Neural progenitor cell (in vitro differentiated cells): Measurements from ENCODE around the gene GALNT17. TPM values are rescaled to one million over a fixed set of nuclear protein-coding genes. Genes with fewer than 3 reads are reported as not detected.
"Not testable (repeated sequence)": the region's sequence is repeated elsewhere in the genome, so short reads cannot be mapped to it uniquely, and the experiment has no call there.

Experiments
- DNase-seq: peaks from one replicate; pipeline ENCODE4 v3.0.0-alpha.2; 2016; ENCODE audit warnings: low spot score
- H2AFZ ChIP-seq: fragments of 200-600 bp; sonication (generic); replicated peaks from 2 replicates; pipeline ENCODE4 v1.6.1; 2016; ENCODE audit warnings: antibody characterized with exemption
- H3F3A ChIP-seq: fragments of 200-600 bp; sonication (generic); 2 replicates; pipeline ENCODE4 v1.6.1; 2016; ENCODE audit warnings: antibody characterized with exemption, low read depth
- H3K27ac ChIP-seq: fragments of 200-600 bp; sonication (generic); 2 replicates; pipeline ENCODE4 v1.5.1; 2016; ENCODE audit warnings: mild to moderate bottlenecking
- H3K27me3 ChIP-seq: fragments of 200-600 bp; sonication (generic); 2 replicates; pipeline ENCODE4 v1.6.1; 2016; ENCODE audit warnings: mild to moderate bottlenecking, moderate library complexity
- H3K36me3 ChIP-seq: fragments of 200-600 bp; sonication (generic); 2 replicates; pipeline ENCODE4 v1.5.1; 2016
- H3K4me1 ChIP-seq: fragments of 200-600 bp; sonication (generic); 2 replicates; pipeline ENCODE4 v1.6.1; 2016; ENCODE audit warnings: mixed run types
- H3K4me2 ChIP-seq: fragments of 200-600 bp; sonication (generic); 2 replicates; pipeline ENCODE4 v1.6.1; 2016
- H3K4me3 ChIP-seq: fragments of 200-600 bp; sonication (generic); 2 replicates; pipeline ENCODE4 v1.5.1; 2016
- H3K79me2 ChIP-seq: fragments of 200-600 bp; sonication (generic); 2 replicates; pipeline ENCODE4 v1.6.1; 2016; ENCODE audit warnings: low read depth
- H3K9ac ChIP-seq: fragments of 200-600 bp; sonication (generic); 2 replicates; pipeline ENCODE4 v1.6.1; 2016
- H3K9me3 ChIP-seq: fragments of 200-600 bp; sonication (generic); 2 replicates; pipeline ENCODE4 v1.5.1; 2016; ENCODE audit warnings: low read depth
- H4K20me1 ChIP-seq: fragments of 200-600 bp; sonication (generic); 2 replicates; pipeline ENCODE4 v1.6.1; 2016; ENCODE audit warnings: low read depth
- H3K27ac Mint-ChIP-seq: 3 replicates; pipeline ENCODE4 v1.8.0; 2021; ENCODE audit warnings: mixed read lengths
- H3K27me3 Mint-ChIP-seq: 2 replicates; pipeline ENCODE4 v1.8.0; 2022; ENCODE audit warnings: low read depth, mild to moderate bottlenecking, inconsistent platforms, moderate library complexity, mixed read lengths; ENCODE audit not compliant: insufficient read depth
- H3K36me3 Mint-ChIP-seq: 3 replicates; pipeline ENCODE4 v1.8.0; 2021; ENCODE audit warnings: mixed read lengths
- H3K4me1 Mint-ChIP-seq: 3 replicates; pipeline ENCODE4 v1.8.0; 2021; ENCODE audit warnings: mixed read lengths
- H3K4me3 Mint-ChIP-seq: 3 replicates; pipeline ENCODE4 v1.8.0; 2021; ENCODE audit warnings: mild to moderate bottlenecking, moderate library complexity, mixed read lengths
- H3K9me3 Mint-ChIP-seq: 3 replicates; pipeline ENCODE4 v1.8.0; 2020; ENCODE audit warnings: mixed read lengths
- CTCF ChIP-seq: fragments of 200-600 bp; sonication (generic); IDR thresholded peaks from 2 replicates; pipeline ENCODE4 v1.5.1; 2017; ENCODE audit warnings: antibody characterized with exemption, mild to moderate bottlenecking
- EZH2 ChIP-seq: fragments of 200-600 bp; sonication (generic); IDR thresholded peaks from 2 replicates; pipeline ENCODE4 v1.6.1; 2017; ENCODE audit warnings: antibody characterized with exemption, mild to moderate bottlenecking, moderate library complexity
- EZH2phosphoT487 ChIP-seq: fragments of 200-600 bp; sonication (generic); IDR thresholded peaks from 2 replicates; pipeline ENCODE4 v1.6.1; 2017; ENCODE audit warnings: antibody characterized with exemption
- total RNA-seq: library from RNA; depleted of rRNA; stranded (reverse); fragments of >200 nt; gene quantifications from 2 replicates; pipeline ENCODE4 v1.2.3, GENCODE V29; 2015; ENCODE audit warnings: low replicate concordance

The GALNT17 gene
- total RNA-seq, 1 donor from 2014 or later = 17.1 TPM

- no peak overlapping the region for H3K4me3 Mint-ChIP-seq
- peaks cover 8% of the 10 kb centered on the region for H3K36me3 Mint-ChIP-seq
- no peak for DNase-seq
- no peak overlapping the region for H3K4me3 ChIP-seq
- no peak overlapping the region for H3K27ac Mint-ChIP-seq
- no peak overlapping the region for H3K27ac ChIP-seq
- H3F3A ChIP-seq = no peaks in the 10 kb centered on the region
- TF ChIP-seq CTCF (no peak), EZH2phosphoT487 (no peak), EZH2 (no peak)
- no peaks in the 10 kb centered on the region for H4K20me1 ChIP-seq
- peaks cover 3% of the 10 kb centered on the region for H3K27me3 Mint-ChIP-seq
- peaks cover 15% of the 10 kb centered on the region for H3K9me3 Mint-ChIP-seq
- H3K4me1 ChIP-seq = no peaks in the 10 kb centered on the region
- no peak overlapping the region for H2AFZ ChIP-seq
- H3K4me2 ChIP-seq = no peak overlapping the region
- no peaks in the 10 kb centered on the region for H3K79me2 ChIP-seq
- H3K9me3 ChIP-seq = no peaks in the 10 kb centered on the region
- peaks cover 5% of the 10 kb centered on the region for H3K36me3 ChIP-seq
- H3K4me1 Mint-ChIP-seq = no peaks in the 10 kb centered on the region
- no peaks in the 10 kb centered on the region for H3K27me3 ChIP-seq
- H3K9ac ChIP-seq = no peak overlapping the region
Measured at GRCh38 chr7:71584256-71584655, 452.3 kb downstream of the GALNT17 start.

- Histone ChIP-seq H3F3A (no peaks in the 10 kb centered on the region), H3K79me2 (no peaks in the 10 kb centered on the region), H3K9ac (no peak overlapping the region), H3K9me3 (no peaks in the 10 kb centered on the region), H3K4me2 (no peak overlapping the region), H3K4me1 (no peaks in the 10 kb centered on the region), H3K27me3 (no peaks in the 10 kb centered on the region), H4K20me1 (no peaks in the 10 kb centered on the region), H3K36me3 (peaks cover 5% of the 10 kb centered on the region), H3K4me3 (no peak overlapping the region), H2AFZ (no peak overlapping the region), H3K27ac (no peak overlapping the region)
- no peak for TF ChIP-seq CTCF
- no peak for TF ChIP-seq EZH2phosphoT487
- peaks cover 13% of the 10 kb centered on the region for H3K9me3 Mint-ChIP-seq
- no peak for DNase-seq
- no peak overlapping the region for H3K4me3 Mint-ChIP-seq
- peaks cover 4% of the 10 kb centered on the region for H3K36me3 Mint-ChIP-seq
- peaks cover 2% of the 10 kb centered on the region for H3K4me1 Mint-ChIP-seq
- peaks cover 5% of the 10 kb centered on the region for H3K27me3 Mint-ChIP-seq
- H3K27ac Mint-ChIP-seq = no peak overlapping the region
Measured at GRCh38 chr7:71591876-71592275, 459.9 kb downstream of the GALNT17 start.

GRCh38 chr7:71592388-71592787 is 460.4 kb downstream of the GALNT17 start:
- not testable (repeated sequence) for DNase-seq, H3K27ac Mint-ChIP-seq, H3K4me1 Mint-ChIP-seq, H2AFZ ChIP-seq, H3K27me3 ChIP-seq, H3K27ac ChIP-seq, H3K4me2 ChIP-seq, H3K27me3 Mint-ChIP-seq, H3K4me3 Mint-ChIP-seq, H3K4me3 ChIP-seq, H3F3A ChIP-seq, H3K4me1 ChIP-seq, H3K9me3 ChIP-seq, H4K20me1 ChIP-seq, H3K36me3 ChIP-seq, H3K79me2 ChIP-seq, H3K9ac ChIP-seq, H3K36me3 Mint-ChIP-seq
- peaks cover 11% of the 10 kb centered on the region for H3K9me3 Mint-ChIP-seq

- Histone ChIP-seq H3K27ac (no peak overlapping the region), H3K9me3 (no peaks in the 10 kb centered on the region), H3F3A (no peaks in the 10 kb centered on the region), H3K36me3 (no peaks in the 10 kb centered on the region), H3K4me2 (no peak overlapping the region), H3K9ac (no peak overlapping the region), H3K27me3 (no peaks in the 10 kb centered on the region), H3K4me1 (no peaks in the 10 kb centered on the region), H4K20me1 (no peaks in the 10 kb centered on the region), H3K79me2 (no peaks in the 10 kb centered on the region), H3K4me3 (no peak overlapping the region), H2AFZ (no peak overlapping the region)
- Mint-ChIP-seq H3K36me3 (no peaks in the 10 kb centered on the region), H3K9me3 (peaks cover 2% of the 10 kb centered on the region), H3K27ac (peak overlapping the region; percentile 16), H3K4me3 (no peak overlapping the region), H3K4me1 (peaks cover 2% of the 10 kb centered on the region), H3K27me3 (peaks cover 5% of the 10 kb centered on the region)
- no peak for DNase-seq
- no peak for TF ChIP-seq EZH2phosphoT487
- TF ChIP-seq EZH2 = no peak
- TF ChIP-seq CTCF = no peak
Measured at GRCh38 chr7:71594736-71595135, 462.8 kb downstream of the GALNT17 start.
